WERI-Rb-1 (cell line): ENCODE results near the gene CDKN3.

Experiments
- DNase-seq: peaks from one replicate; pipeline ENCODE4 v3.0.0-alpha.2; 2020
- H3K27ac ChIP-seq: fragments of 250-450 bp; sonication (Bioruptor Pico); 2 replicates; pipeline ENCODE4 v1.5.1; 2020; ENCODE audit warnings: mild to moderate bottlenecking, moderate library complexity
- H3K27me3 ChIP-seq: fragments of 250-450 bp; sonication (Bioruptor Pico); 2 replicates; pipeline ENCODE4 v1.5.1; 2021; ENCODE audit warnings: mild to moderate bottlenecking, low read depth, moderate library complexity; ENCODE audit not compliant: insufficient read depth, severe bottlenecking
- H3K36me3 ChIP-seq: fragments of 250-450 bp; sonication (Bioruptor Pico); 2 replicates; pipeline ENCODE4 v1.5.1; 2020; ENCODE audit warnings: mild to moderate bottlenecking, moderate library complexity
- H3K4me3 ChIP-seq: 2 replicates; pipeline ENCODE4 v1.5.1; 2011; ENCODE audit warnings: low read depth, mild to moderate bottlenecking, control low read depth, low read length
- H3K9me3 ChIP-seq: fragments of 250-450 bp; sonication (Bioruptor Pico); 2 replicates; pipeline ENCODE4 v1.5.1; 2021; ENCODE audit warnings: mild to moderate bottlenecking, moderate library complexity; ENCODE audit not compliant: severe bottlenecking
- TF ChIP-seq, protein P1 (sequence below): IDR thresholded peaks from 2 replicates; pipeline ENCODE4 v1.5.1; 2011; ENCODE audit warnings: low read depth, mild to moderate bottlenecking, control low read depth, inconsistent platforms, low read length

Gene CDKN3, protein sequence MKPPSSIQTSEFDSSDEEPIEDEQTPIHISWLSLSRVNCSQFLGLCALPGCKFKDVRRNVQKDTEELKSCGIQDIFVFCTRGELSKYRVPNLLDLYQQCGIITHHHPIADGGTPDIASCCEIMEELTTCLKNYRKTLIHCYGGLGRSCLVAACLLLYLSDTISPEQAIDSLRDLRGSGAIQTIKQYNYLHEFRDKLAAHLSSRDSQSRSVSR

DNA sequence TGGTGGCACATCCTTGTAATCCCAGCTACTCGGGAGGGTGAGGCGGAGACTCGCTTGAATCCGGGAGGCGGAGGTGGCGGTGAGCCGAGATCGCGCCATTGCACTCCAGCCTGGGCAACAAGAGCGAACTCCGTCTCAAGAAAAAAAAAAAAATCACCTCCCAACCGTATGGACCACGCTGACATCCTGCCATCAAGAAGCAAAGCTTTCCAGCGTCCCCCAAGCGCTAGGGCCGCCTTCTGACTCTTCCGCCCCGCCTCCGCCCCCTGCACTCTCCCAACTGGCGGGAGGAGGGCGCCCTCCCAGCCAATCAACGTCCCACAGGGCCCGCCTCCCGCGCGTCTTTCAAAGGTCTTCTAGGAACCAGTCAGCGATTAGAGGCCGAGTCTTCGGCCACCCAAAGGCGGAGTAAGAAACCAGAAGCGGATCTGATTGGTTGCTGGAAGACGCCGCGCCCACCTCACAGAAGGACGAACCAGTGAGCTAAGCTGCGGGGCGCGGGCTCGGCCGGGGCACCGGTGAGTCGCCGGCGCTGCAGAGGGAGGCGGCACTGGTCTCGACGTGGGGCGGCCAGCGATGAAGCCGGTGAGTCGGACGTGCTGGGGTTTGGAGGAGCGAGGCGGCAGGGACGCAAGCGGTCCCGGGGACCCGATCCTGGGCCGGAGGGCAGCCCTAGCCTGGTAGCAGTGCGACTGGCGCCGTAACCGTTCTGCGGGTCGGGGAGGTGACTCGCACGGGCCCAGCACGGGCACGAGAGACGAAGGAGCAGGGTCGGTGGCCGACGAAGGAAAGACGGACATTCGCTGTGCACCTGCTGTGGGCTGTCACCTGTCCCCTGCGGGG lies at the start of gene CDKN3:
CDKN3 (plus strand) TSS at position 515 of the 843 bp plus-strand sequence; CDS start at position 577, 62 bp downstream.
- H3K9me3 ChIP-seq: peaks cover 4% of the 10 kb centered on the region
- peak within 1 kb of the TSS; percentile 48 for H3K4me3 ChIP-seq
- H3K36me3 ChIP-seq: peaks cover 25% of the 10 kb centered on the region
- H3K27ac ChIP-seq: peak within 1 kb of the TSS; percentile 96
- no peaks in the 10 kb centered on the region for H3K27me3 ChIP-seq
- peak; percentile 98 for DNase-seq
- TF ChIP-seq, protein P1, sequence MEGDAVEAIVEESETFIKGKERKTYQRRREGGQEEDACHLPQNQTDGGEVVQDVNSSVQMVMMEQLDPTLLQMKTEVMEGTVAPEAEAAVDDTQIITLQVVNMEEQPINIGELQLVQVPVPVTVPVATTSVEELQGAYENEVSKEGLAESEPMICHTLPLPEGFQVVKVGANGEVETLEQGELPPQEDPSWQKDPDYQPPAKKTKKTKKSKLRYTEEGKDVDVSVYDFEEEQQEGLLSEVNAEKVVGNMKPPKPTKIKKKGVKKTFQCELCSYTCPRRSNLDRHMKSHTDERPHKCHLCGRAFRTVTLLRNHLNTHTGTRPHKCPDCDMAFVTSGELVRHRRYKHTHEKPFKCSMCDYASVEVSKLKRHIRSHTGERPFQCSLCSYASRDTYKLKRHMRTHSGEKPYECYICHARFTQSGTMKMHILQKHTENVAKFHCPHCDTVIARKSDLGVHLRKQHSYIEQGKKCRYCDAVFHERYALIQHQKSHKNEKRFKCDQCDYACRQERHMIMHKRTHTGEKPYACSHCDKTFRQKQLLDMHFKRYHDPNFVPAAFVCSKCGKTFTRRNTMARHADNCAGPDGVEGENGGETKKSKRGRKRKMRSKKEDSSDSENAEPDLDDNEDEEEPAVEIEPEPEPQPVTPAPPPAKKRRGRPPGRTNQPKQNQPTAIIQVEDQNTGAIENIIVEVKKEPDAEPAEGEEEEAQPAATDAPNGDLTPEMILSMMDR: peak; percentile 29; the same call in 1 of the 2 replicates

DNA sequence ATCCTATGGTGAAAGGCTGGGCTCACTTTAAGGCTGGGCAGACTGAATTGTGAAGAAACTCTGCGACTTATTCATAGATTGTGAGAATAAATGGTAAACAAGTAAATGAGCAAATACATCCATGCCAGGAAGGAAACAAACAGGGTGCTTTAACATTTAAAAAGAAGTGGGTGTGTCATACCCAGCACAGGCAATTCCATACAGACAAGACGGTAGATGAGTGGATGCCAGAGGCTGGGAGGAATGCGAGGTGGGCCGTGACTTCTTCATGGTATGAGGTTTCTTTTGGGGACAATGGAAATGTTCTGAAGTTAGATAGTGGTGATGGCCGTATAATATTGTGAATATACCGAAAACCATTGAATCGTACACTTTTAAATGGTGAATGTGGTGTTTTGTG lies 49.8 kb upstream of the CDKN3 start:
- TF ChIP-seq, protein P1: no peak
- H3K9me3 ChIP-seq: no peaks in the 10 kb centered on the region
- no peaks in the 10 kb centered on the region for H3K36me3 ChIP-seq
- no peaks in the 10 kb centered on the region for H3K27me3 ChIP-seq
- no peak overlapping the region for H3K27ac ChIP-seq
- no peak for DNase-seq
- H3K4me3 ChIP-seq: no peak overlapping the region

DNA sequence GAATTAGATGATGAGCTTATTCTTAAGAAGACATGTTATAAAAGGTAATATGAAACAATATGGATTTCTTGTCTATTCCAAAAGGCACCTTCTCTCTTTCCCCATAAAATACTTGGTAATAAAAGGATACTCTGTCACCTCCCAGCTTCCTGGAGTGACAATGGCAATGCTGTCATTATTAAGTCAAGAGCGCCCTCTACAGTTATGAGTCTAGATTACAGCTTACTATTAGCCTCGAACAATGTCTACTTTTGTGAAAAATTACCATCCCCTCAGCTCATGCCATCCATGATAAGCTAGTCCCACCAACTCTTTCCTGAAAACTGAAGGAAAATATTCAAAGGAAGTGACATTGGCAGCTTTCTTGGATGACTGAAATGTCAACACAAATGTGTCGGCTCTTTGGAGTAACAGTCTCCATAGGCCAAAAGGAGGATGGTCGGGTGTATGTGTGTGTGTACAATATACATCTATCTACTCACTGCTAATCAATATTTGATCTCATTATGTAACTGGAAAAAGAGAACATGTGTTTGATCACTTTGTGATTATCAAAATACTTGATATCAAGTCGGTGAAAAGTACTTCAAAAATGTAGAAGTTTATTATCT lies 48.7 kb upstream of the CDKN3 start:
- Histone ChIP-seq H3K27ac (no peak overlapping the region), H3K36me3 (no peaks in the 10 kb centered on the region), H3K9me3 (no peaks in the 10 kb centered on the region), H3K4me3 (no peak overlapping the region), H3K27me3 (no peaks in the 10 kb centered on the region)
- DNase-seq: peak; percentile 15
- TF ChIP-seq, protein P1: peak; percentile 57

DNA sequence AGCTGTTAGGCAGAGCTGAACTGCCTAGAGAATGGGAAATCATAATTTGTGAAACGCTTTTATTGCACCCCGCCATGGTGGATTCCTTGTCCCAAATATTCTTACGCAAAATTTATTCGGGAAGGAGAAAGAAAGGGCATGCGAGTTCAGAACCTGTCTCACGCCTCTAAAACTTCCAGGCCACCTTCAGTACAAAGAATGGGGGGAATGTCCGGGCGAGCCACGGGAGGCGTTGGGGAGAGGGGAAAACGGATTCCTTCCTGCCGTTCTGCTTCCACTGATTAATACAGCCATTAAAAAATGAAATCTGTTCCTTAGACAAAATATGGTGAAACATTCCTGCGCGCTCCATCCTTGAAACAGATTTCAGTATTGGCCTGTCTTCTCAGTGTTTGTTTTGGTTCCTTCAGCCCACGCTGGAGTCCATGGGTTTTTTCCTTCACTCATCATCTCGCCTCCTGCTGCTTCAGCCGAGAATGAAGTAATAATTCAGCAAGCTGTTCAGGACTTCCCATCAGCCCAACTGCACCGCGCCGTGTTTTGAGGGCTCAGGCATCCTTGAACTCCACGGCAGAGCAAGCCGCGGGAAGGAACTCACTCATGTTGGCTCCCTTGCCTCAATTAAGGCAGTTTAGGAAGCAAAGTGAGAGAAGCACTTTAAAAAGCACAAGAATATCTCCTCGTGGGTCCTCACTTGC lies 47.7 kb upstream of the CDKN3 start:
- TF ChIP-seq, protein P1: no peak
- peaks cover 6% of the 10 kb centered on the region for H3K9me3 ChIP-seq
- H3K27ac ChIP-seq: no peak overlapping the region
- no peaks in the 10 kb centered on the region for H3K27me3 ChIP-seq
- H3K4me3 ChIP-seq: peak overlapping the region; percentile 32
- peak; percentile 17 for DNase-seq
- no peaks in the 10 kb centered on the region for H3K36me3 ChIP-seq

DNA sequence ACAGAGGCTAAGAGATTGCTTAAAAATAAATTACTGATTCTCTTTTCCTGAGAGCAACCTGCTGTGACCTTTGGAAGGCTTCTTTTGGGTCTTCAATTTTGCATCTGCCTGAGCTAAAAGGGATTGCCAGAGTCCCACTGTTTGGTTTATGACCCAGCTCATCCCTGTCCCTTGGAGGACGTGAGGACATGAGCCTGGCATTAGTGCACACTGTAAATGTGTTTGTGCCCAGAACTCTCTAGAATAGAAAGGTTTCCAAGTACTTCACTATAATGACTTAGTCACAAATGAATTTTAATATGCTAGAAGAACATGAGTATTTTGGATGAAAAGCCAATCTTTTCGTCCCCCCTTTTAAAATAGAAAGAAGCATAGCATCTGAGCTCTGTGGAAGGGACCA lies 47.1 kb upstream of the CDKN3 start:
- H3K4me3 ChIP-seq: peak overlapping the region; percentile 32
- DNase-seq: no peak
- H3K27ac ChIP-seq: no peak overlapping the region
- TF ChIP-seq, protein P1: no peak
- H3K27me3 ChIP-seq: no peaks in the 10 kb centered on the region
- H3K9me3 ChIP-seq: peaks cover 8% of the 10 kb centered on the region
- H3K36me3 ChIP-seq: no peaks in the 10 kb centered on the region
